Vagina (tissue), 2 donors: ENCODE data around the gene INPP5F. TPM values are rescaled to one million over a fixed set of nuclear protein-coding genes. Genes with fewer than 3 reads are reported as not detected.
"Not testable (repeated sequence)": the region's sequence is repeated elsewhere in the genome, so short reads cannot be mapped to it uniquely, and the experiment has no call there.

Experiments used
- DNase-seq, 2 donors: peaks; one replicate each; pipeline ENCODE4 v3.0.0-alpha.2; 2017; ENCODE audit errors: extremely low spot score in 2 of 2
- H3K27ac ChIP-seq: fragments of 200-600 bp; sonication (generic); one replicate; pipeline ENCODE4 v1.5.1; 2019
- H3K27me3 ChIP-seq: fragments of 200-600 bp; sonication (generic); one replicate; pipeline ENCODE4 v1.5.1; 2019
- H3K36me3 ChIP-seq, 2 donors: fragments of 200-600 bp; sonication (generic); one replicate each; pipeline ENCODE4 v1.5.1; 2017 to 2019
- H3K4me1 ChIP-seq: fragments of 200-600 bp; sonication (generic); one replicate; pipeline ENCODE4 v1.5.1; 2019
- H3K4me3 ChIP-seq, 2 donors: fragments of 200-600 bp; sonication (generic); 1 replicate in 1 of 2; 2 replicates in 1 of 2; pipeline ENCODE4 v1.5.1; 2016 to 2019
- H3K9me3 ChIP-seq: fragments of 200-600 bp; sonication (generic); one replicate; pipeline ENCODE4 v1.5.1; 2019
- CTCF ChIP-seq, 3 experiments: fragments of 450-650 bp in 2 of 3; fragments of 200-600 bp in 1 of 3; sonication (generic) in 1 of 3; IDR thresholded peaks; one replicate each; pipeline ENCODE4 v1.5.1; 2017 to 2019; ENCODE audit warnings: antibody characterized with exemption in 3 of 3, mild to moderate bottlenecking in 2 of 3, moderate library complexity in 2 of 3
- POLR2A ChIP-seq, 2 donors: fragments of 450-650 bp; IDR thresholded peaks; one replicate each; pipeline ENCODE4 v1.6.1; 2017; ENCODE audit warnings: antibody characterized with exemption in 2 of 2, mild to moderate bottlenecking in 2 of 2, moderate library complexity in 2 of 2
- POLR2AphosphoS5 ChIP-seq, 2 donors: sonication (generic); formaldehyde crosslinking; IDR thresholded peaks; one replicate each; pipeline ENCODE4 v1.9.0; 2017; ENCODE audit warnings: antibody characterized with exemption in 2 of 2, mild to moderate bottlenecking in 2 of 2, low read depth in 1 of 2; ENCODE audit not compliant: insufficient read depth in 1 of 2
- intact Hi-C: fragments of 100-400 bp; cut with DNase I; formaldehyde crosslinking; loops from one replicate; pipeline ENCODE4 v1.15.1; 2023
- total RNA-seq: library from RNA; depleted of rRNA; stranded (reverse); fragments of >200 nt; gene quantifications from one replicate; pipeline ENCODE4 v1.2.3, GENCODE V29; 2016

The INPP5F gene
- total RNA-seq, 1 donor from 2014 or later, result 18.4 TPM

DNA sequence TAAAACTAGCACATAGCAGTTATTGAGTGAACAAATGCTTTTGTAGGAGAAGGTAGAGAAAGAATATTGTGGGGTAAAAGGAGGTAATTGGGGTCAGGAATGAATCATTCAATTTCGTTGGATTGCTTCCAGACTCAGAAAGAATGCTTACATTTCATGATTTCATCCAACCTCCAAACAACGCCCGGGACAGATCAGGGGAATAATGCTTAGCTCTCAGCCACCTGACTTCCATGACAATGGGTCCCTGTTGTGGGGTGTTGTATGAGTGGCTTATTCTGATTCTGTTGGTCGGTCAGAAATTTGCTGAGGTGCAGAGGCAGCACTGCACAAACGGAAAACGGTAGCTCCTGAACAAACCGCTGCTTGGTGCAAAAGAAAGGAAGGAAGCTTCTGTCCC lies 24.0 kb upstream of the INPP5F start:
- Histone ChIP-seq H3K4me1 (no peaks in the 10 kb centered on the region), H3K36me3 (no peaks in the 10 kb centered on the region), H3K27ac (no peak overlapping the region), H3K27me3 (no peaks in the 10 kb centered on the region), H3K9me3 (no peaks in the 10 kb centered on the region), H3K4me3 (no peak overlapping the region)
- intact Hi-C loops, result no loop called here
- no peak for DNase-seq
- TF ChIP-seq POLR2AphosphoS5 (IDR thresholded peaks at IDR 0.05; ENCODE audit: insufficient read depth in 1 of 2, low read depth in 1 of 2), result no peak
- TF ChIP-seq POLR2A (IDR thresholded peaks at IDR 0.05), result no peak
- no peak for TF ChIP-seq CTCF (IDR thresholded peaks at IDR 0.05)

- Histone ChIP-seq H3K36me3 (no peaks in the 10 kb centered on the region), H3K4me3 (no peak overlapping the region), H3K27me3 (no peaks in the 10 kb centered on the region), H3K9me3 (no peaks in the 10 kb centered on the region), H3K4me1 (no peaks in the 10 kb centered on the region), H3K27ac (no peak overlapping the region)
- intact Hi-C loops, result no loop called here
- DNase-seq, result no peak
- TF ChIP-seq POLR2A (IDR thresholded peaks at IDR 0.05), result no peak
- TF ChIP-seq CTCF (IDR thresholded peaks at IDR 0.05), result no peak
- no peak for TF ChIP-seq POLR2AphosphoS5 (IDR thresholded peaks at IDR 0.05; ENCODE audit: insufficient read depth in 1 of 2, low read depth in 1 of 2)
Observed at GRCh38 chr10:119702583-119702982, 23.3 kb upstream of the INPP5F start.

GRCh38 chr10:119703903-119704508 lies 21.8 kb upstream of the INPP5F start:
- DNase-seq, result no peak
- H3K4me1 ChIP-seq, result no peaks in the 10 kb centered on the region
- no peaks in the 10 kb centered on the region for H3K9me3 ChIP-seq
- no peaks in the 10 kb centered on the region for H3K27me3 ChIP-seq
- H3K4me3 ChIP-seq, result no peak overlapping the region
- no peak for TF ChIP-seq CTCF (IDR thresholded peaks at IDR 0.05)
- TF ChIP-seq POLR2AphosphoS5 (IDR thresholded peaks at IDR 0.05; ENCODE audit: insufficient read depth in 1 of 2, low read depth in 1 of 2), result no peak
- no peak for TF ChIP-seq POLR2A (IDR thresholded peaks at IDR 0.05)
- H3K36me3 ChIP-seq, result no peaks in the 10 kb centered on the region
- no peak overlapping the region for H3K27ac ChIP-seq
- intact Hi-C loops, result no loop called here

DNA sequence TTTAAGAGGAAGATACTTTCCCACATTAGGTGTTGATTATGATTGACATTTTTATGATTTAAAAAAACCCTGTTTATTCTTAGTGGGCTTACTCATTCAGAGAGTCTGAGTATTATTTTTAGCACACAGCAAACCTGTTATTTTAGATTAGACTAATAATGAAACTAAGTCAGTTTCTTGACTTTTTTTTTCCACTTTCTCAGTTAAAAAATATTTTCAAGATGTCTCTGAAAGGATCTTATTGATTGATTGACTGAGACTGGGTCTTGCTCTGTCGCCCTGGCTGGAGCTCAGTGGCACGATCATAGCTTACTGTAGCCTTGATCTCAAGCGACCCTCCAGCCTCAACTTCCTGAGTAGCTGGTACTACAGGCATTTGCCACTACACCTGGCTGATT lies 20.4 kb upstream of the INPP5F start:
- TF ChIP-seq POLR2AphosphoS5 (IDR thresholded peaks at IDR 0.05; ENCODE audit: insufficient read depth in 1 of 2, low read depth in 1 of 2) (no peak), POLR2A (IDR thresholded peaks at IDR 0.05) (no peak), CTCF (IDR thresholded peaks at IDR 0.05) (no peak)
- DNase-seq, result no peak
- Histone ChIP-seq H3K27ac (no peak overlapping the region), H3K9me3 (no peaks in the 10 kb centered on the region), H3K36me3 (no peaks in the 10 kb centered on the region), H3K4me3 (no peak overlapping the region), H3K4me1 (no peaks in the 10 kb centered on the region), H3K27me3 (no peaks in the 10 kb centered on the region)
- intact Hi-C loops, result no loop called here

- H3K9me3 ChIP-seq, result no peaks in the 10 kb centered on the region
- H3K27ac ChIP-seq, result no peak overlapping the region
- no peaks in the 10 kb centered on the region for H3K36me3 ChIP-seq
- DNase-seq, result no peak
- H3K4me3 ChIP-seq, result no peak overlapping the region
- H3K27me3 ChIP-seq, result no peaks in the 10 kb centered on the region
- H3K4me1 ChIP-seq, result no peaks in the 10 kb centered on the region
- TF ChIP-seq CTCF (IDR thresholded peaks at IDR 0.05) (no peak), POLR2A (IDR thresholded peaks at IDR 0.05) (no peak), POLR2AphosphoS5 (IDR thresholded peaks at IDR 0.05; ENCODE audit: insufficient read depth in 1 of 2, low read depth in 1 of 2) (no peak)
- intact Hi-C loops, result no loop called here
Observed at GRCh38 chr10:119706521-119707278, 19.1 kb upstream of the INPP5F start.

DNA sequence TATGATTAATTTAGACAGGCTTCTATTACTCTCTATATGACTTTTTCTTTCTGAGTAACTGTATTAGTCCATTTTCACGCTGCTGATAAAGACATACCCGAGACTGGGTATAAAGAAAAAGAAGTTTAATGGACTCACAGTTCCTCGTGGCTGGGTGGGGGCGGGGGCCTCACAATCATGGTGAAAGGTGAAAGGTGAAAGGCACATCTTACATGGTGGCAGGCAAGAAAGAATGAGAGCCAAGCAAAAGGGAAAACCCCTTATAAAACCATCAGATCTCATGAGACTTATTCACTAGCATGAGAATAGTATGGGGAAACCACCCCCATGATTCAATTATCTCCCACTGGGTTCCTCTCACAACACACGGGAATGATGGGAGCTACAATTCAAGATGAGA lies 18.5 kb upstream of the INPP5F start:
- H3K9me3 ChIP-seq, H3K36me3 ChIP-seq, DNase-seq, H3K27ac ChIP-seq, H3K4me1 ChIP-seq, H3K4me3 ChIP-seq, H3K27me3 ChIP-seq, intact Hi-C loops: not testable (repeated sequence)

DNA sequence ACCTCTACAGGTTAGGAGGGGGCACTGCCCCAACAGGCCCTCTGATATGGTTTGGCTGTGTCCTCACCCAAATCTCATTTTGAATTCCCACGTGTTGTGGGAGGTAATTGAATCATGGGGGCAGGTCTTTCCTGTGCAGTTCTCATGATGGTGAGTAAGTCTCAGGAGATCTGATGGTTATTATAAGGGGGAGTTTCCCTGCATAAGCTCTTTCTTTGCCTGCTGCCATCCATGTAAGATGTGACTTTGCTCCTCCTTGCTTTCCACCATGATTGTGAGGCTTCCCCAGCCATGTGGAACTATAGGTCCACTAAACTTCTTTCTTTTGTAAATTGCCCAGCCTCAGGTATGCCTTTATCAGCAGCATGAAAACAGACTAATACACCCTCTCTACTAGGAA lies 14.9 kb upstream of the INPP5F start:
- H3K27ac ChIP-seq, H3K9me3 ChIP-seq, DNase-seq, H3K4me3 ChIP-seq, H3K4me1 ChIP-seq, H3K36me3 ChIP-seq, intact Hi-C loops, H3K27me3 ChIP-seq: not testable (repeated sequence)
